Stimulated activated CD8-positive, alpha-beta memory T cell treated with anti-CD3 and anti-CD28 coated beads, Interleukin-12 subunit alpha, Interleukin-12 subunit beta, amount 100 ng/mL, for 4 hours (primary cell): ENCODE results near the gene SLC28A1.
"Not testable (repeated sequence)": the region's sequence is repeated elsewhere in the genome, so short reads cannot be mapped to it uniquely, and the experiment has no call there.

Source experiments
- DNase-seq: peaks from one replicate; pipeline ENCODE4 v3.0.0-alpha.2; 2020; ENCODE audit warnings: low read depth

The SLC28A1 gene, protein sequence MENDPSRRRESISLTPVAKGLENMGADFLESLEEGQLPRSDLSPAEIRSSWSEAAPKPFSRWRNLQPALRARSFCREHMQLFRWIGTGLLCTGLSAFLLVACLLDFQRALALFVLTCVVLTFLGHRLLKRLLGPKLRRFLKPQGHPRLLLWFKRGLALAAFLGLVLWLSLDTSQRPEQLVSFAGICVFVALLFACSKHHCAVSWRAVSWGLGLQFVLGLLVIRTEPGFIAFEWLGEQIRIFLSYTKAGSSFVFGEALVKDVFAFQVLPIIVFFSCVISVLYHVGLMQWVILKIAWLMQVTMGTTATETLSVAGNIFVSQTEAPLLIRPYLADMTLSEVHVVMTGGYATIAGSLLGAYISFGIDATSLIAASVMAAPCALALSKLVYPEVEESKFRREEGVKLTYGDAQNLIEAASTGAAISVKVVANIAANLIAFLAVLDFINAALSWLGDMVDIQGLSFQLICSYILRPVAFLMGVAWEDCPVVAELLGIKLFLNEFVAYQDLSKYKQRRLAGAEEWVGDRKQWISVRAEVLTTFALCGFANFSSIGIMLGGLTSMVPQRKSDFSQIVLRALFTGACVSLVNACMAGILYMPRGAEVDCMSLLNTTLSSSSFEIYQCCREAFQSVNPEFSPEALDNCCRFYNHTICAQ

DNA sequence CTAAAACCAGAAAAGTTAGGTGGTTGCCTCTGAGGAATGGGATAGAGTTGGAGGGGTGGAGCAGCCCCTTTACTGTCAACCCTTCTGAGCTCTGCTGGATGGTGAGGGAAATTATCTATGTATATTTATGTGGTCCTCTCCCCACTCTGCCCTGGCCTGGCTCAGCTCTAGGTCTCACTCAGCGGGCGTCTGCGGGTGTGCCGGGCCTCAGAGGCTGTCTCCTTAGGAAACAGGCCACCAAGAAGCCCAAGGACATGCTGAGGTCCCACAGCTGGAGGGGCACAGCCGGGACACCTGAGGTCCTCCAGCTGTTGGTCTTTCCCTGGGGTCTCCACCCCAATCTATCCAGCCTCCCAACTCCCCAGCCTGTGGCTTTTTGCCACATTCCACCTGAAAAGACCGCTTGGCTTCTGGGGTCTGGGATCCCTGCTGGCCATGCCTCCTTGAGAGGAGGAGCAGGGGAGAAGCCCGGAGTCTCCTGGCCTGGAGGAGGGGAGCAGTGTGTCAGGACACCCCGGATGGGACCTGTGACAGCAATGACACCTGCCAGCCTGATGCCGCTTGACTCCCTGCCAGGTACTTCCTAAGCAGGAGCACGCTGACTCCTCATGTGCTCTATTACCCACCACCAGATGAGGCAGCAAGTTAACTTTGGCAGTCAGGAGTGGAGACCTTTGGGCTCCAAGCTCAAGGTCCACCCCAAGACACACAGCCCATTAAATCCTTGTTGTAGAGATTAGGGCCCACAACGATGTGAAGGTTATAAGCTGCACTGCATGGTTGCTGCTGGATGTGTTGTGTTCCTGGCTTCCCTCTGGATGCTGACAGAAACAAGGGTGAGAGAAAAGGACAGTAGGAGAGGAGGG is at the start of gene SLC28A1:
TSS of gene SLC28A1 (plus strand) at position 747 of the 866 bp plus-strand sequence. CDS start 3,099 bp downstream, outside the sequence.
- DNase-seq, result no peak

DNA sequence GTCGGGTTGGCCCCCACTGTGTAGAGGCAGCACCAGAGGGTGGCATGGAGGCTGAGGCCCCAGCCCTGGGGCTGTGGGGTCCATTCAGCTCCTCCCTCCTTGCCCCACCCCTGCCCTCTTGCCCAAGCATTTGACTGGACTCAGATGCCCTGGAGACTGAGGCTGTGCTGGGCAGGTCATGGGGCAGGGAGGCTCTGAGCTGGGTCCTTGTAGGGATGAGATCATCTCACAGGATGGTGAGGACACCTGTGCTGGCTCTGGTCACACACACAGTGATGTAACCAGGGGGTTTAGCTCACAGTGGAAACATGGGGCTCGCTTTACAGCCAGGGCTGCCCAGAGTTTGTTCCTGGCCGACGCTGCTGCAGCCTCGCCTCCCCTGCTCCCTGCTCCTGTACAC is 49.5 kb upstream of the SLC28A1 start:
- DNase-seq, result no peak

DNA sequence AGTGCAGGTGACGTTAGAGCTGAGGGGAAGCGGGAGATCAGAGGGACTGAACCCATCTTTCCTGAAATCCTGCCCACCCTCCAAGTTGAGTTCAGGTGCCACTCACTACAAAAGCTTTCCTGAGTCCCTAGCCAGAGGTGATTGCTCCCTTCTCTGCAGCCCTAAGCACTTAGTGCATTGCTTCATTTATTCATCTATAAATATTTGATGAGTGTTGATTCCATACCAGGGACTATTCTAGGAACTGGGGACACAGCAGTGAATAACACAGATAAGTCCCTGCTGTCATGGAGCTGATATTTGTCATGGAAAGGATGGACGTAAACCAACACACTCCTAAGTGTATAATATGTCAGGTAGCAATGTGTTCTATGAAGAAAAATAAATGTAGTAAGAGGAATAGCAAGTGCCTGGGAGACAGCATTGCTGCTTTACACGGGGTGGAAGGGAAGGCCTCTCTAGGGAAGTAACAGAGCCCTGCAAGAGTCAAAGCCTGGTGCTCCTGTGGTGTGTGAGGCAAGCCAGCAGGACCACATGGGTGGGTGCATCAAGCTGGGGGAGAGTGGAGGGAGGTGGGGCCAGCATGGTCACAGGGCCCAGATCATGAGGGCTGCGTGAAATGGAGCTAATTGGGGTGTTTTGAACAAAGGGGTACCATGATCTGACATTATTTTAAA is 48.7 kb upstream of the SLC28A1 start:
- no peak for DNase-seq

DNA sequence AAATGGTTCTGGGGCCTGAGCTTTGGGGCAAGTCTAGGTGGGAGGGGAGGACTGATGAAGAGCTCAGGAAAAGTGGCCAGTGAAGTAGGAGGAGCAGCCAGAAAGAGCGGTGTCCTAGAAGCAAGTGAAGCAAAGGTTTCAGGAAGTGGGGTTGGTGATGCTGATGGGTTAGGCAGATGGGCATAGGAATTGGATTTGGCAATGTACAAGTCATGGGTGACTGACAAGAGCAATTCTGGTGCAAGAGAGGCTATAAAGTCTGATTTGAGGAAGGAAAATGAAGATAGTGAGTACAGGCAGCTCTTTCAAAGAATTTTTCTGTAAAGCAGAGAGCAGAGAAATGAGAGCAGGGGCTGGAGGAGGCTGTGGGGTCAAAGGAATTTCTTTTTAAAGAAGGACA is 47.6 kb upstream of the SLC28A1 start:
- no peak for DNase-seq

DNA sequence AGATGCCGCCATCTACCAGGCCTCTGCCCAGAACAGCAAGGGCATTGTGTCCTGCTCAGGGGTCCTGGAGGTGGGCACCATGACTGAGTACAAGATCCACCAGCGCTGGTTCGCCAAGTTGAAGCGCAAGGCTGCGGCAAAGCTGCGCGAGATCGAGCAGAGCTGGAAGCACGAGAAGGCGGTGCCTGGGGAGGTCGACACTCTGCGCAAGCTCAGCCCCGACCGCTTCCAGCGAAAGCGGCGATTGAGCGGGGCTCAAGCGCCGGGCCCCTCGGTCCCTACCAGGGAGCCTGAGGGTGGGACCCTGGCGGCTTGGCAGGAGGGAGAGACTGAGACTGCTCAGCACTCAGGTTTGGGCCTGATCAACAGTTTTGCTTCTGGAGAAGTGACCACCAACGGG is 44.7 kb upstream of the SLC28A1 start:
- DNase-seq, result no peak

DNA sequence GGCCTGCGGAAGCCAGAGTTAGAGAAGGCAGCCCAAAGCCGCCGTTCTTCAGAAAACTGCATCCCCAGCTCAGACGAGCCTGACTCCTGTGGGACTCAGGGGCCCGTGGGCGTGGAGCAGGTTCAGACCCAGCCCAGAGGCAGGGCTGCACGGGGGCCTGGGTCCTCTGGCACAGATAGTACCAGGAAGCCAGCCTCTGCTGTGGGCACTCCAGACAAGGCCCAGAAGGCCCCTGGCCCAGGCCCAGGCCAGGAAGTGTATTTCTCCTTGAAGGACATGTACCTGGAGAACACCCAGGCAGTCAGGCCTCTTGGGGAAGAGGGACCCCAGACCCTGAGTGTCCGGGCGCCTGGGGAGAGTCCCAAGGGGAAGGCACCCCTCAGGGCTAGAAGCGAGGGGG is 44.2 kb upstream of the SLC28A1 start:
- DNase-seq, result no peak

DNA sequence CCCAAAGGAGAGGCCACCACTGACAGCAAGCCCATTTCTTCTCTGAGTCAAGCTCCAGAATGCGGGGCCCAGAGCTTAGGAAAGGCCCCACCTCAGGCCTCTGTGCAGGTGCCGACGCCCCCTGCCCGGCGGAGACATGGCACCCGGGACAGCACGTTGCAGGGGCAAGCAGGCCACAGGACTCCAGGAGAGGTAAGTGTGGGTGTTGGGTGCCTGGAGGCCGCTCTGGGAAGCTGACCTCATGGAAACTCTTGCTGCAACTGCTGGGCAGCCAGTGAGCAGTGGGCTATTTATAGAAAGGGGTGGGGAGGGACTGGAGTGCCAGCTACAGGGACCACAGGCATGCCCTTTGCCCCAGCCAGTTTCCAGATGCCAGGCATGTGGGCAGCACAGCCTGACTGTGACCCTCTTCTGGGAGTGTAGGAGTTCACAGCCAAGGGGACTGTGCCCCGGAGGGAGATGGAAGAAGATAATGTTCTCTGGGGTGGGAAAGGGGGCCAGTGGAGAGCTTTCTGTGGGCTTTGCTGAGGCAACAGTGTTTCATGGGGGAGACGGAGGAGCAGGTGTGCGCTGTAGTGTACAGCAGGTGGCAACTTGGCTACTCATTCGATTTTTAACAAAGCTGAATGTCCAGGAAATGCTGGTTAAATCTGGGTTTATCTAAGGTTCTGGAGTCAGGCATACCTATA is 43.6 kb upstream of the SLC28A1 start:
- DNase-seq, result no peak

DNA sequence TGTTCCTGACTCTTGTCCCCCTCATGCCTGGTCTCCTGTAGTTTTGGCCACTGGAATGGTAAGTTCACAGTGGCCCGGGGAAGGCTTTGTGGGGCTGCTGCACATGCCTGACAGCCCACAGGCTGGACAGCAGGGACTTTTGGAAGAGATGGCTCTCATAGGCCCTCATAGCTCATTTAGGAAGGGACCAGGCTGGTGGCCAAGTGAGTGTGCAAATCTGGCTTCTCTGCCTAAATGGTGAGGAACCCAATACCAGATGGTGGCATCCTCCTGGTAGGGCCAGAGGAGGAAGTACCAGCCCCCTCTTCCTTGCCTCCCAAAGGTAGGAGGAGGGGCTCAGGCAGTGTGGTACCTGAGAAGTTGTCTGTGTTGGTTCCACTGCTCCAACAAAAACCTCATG is 41.7 kb upstream of the SLC28A1 start:
- DNase-seq, result no peak

DNA sequence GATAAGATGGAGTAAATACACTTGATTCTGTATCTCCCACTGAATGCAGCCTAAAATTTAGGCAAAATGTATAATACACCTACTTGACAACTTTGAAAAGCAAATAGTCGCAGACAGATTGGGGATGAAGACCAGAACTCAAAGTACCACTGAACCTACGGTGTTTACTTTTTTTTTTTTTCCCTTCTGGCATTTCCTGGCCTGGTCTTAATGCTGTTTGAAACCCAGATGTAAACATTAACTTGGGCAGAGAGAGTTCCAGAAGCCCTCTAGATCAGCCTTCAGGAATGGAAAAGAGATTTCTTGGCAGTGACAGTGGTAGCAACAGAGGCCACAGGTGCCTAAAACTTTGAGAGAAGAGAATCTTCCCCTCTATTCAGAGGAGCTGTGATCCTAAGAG is 39.5 kb upstream of the SLC28A1 start:
- DNase-seq, result no peak

DNA sequence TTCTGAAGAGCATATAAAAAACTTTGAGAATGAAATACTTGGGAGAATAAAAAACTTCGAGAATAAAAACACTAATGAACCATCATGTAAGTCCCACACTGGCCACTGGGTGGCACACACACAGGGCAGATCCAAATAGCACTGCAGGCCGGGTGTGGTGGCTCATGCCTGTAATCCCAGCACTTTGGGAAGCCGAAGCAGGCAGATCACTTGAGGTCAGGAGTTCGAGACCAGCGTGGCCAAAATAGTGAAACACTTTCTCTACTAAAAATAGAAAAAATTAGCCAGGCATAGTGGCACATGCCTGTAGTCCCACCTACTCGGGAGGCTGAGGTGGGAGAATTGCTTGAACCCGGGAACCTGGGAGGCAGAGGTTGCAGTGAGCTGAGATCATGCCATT is 38.8 kb upstream of the SLC28A1 start:
- not testable (repeated sequence) for DNase-seq

DNA sequence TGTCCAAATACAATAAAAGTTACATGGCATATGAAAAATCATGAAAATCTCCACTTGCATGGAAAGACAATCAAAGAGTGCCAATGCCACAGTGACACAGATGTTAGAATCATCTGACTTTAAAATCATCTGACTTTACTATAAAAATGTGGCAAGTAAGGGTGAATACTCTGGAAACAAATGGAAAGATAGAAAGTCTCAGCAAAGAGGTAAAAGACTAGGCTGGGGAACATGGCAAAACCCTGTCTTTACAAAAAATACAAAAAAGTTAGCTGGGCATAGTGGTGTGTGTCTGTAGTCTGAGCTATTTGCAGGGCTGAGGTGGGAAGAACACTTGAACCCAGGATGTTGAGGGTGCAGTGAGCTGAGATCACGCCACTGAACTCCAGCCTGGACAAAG is 38.2 kb upstream of the SLC28A1 start:
- DNase-seq, result no peak

DNA sequence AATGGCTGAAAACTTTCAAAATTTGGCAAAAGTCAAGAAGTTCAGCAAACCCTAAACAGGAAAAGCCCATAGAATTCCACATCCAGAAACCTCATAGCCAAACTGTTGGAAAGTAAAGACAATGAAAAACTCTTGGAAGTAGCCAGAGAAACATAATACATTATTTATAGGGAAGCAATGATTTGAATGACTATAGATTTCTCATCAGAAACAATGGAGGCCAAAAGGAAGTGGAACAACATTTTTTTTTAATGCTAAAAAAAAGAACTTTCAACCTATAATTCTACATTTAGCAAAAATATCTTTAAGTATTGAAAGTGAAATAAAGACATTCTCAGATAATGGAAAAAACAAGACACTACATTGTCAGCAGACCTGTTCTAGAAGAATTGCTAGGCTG is 37.1 kb upstream of the SLC28A1 start:
- DNase-seq, result no peak

DNA sequence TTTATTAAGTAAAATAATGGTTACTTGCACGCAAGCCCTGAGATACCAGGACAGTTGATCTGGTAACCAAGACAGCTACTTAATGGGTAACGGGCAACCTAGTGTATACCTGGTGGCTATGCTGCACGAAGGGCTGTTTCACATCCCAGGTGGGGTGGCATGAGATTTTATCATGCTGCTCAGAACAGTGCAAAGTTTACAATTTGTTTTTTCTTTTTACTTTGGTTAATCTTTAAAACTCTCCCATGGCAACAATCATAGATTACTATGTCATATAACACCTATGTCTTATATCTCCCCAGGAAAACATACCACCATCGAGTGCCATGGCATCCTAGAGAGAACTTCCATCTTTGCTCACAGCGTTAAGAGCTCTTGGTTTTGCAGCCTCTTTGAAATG is 32.2 kb upstream of the SLC28A1 start:
- DNase-seq, result no peak

DNA sequence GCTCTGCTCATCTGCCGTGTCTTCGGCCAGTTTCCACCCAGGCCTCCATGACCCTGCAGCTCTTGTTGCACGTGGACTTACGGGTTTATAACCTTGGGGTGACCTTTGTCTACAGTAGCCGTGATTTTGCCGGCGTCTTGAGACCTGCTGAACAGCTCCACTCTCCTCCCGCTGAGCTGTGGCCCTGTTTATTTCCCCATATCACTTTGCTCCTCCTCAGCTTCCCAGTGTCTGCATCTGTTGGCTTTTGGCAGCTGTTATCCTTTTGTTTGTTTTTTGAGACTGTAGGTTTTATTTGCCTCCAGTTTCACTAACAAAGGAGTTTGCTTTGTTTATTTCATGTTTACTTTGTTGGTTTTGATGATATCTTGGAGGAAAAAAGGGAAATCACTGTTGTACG is 29.3 kb upstream of the SLC28A1 start:
- no peak for DNase-seq

DNA sequence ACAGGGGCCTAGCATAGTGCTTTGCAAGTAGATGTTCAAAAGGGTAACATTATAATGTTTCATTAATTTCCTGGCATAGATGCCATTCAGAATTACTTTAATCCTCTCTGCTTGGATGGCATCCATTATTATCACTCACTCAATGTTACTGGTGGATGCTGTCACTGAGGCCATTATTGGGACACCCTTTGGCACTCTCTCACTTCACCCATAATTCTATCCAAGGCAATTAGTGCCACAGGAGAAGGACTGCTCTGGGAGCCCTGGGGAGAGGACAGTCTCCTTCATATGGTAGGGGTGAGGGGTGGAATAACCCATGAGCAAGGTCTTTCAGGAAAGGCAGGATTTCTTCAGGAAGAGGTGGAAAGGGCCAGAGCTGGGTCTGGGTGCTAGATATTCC is 28.7 kb upstream of the SLC28A1 start:
- DNase-seq, result no peak

DNA sequence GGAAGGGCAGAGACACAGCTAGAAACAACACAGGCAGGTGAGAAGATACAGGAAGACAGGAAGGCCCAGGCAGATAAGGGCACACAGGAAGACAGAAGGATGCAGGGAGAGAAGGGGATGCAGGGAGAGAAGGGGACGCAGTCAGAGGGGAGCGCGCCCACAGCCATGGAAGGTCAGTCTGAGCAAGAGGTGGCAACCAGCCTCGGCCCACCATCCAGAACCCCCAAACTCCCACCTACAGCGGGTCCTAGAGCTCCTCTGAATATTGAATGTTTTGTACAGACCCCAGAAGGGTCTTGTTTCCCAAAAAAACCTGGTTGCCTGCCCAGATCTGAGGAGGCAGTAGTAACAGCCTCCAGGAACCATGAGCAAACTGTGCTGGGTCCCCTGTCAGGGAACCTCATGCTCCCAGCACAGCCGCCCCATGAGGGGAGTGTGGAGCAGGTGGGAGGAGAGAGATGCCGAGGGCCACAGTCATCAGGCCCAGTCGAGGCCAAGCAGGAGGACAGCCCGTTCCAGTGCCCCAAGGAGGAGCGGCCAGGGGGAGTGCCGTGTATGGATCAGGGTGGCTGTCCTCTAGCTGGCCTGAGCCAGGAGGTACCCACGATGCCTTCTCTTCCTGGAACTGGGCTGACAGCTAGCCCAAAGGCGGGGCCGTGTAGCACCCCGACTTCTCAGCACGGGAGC is 27.6 kb upstream of the SLC28A1 start:
- no peak for DNase-seq

DNA sequence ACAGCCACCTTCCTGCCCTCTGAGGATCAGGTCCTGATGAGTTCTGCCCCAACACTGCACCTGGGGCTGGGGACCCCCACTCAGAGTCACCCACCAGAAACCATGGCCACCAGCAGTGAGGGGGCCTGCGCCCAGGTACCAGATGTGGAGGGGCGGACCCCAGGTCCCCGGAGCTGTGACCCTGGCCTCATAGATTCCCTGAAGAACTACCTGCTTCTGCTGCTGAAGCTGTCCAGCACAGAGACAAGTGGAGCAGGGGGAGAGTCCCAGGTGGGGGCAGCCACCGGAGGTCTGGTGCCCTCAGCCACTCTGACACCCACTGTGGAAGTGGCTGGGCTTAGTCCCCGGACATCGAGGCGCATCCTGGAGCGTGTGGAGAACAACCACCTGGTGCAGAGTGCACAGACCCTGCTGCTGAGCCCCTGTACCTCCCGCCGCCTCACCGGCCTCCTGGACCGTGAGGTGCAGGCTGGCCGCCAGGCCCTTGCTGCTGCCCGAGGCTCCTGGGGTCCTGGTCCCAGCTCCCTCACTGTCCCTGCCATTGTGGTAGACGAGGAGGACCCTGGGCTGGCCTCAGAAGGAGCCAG is 27.0 kb upstream of the SLC28A1 start:
- no peak for DNase-seq

DNA sequence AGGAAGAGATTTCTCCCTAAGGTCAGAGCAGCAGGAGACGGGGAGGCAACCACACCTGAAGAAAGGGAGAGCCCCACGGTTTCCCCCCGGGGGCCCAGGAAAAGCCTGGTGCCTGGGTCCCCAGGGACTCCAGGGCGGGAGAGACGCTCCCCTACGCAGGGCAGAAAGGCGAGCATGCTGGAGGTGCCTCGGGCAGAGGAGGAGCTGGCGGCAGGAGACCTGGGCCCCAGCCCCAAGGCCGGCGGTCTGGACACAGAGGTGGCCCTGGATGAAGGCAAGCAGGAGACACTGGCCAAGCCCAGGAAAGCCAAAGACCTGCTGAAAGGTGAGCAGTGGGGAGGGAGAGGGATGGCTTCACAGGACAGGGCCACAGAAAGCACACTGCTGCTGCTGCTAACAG is 26.2 kb upstream of the SLC28A1 start:
- no peak for DNase-seq

DNA sequence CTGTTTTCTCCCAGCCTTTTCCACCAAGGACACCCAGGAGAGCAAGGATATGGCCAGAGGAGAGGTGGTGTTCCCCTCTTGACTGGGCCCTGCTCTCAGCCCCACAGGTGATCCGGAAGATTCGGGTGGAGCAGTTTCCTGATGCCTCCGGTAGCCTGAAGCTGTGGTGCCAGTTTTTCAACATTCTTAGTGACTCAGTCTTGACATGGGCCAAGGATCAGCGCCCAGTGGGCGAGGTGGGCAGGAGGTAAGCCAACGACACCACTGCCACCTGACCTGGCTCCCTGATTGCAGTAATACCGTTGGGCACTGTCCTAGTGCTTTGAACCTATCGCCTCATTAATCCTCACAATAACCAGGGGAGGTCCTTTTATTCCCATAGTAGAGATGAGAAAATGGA is 25.3 kb upstream of the SLC28A1 start:
- no peak for DNase-seq

DNA sequence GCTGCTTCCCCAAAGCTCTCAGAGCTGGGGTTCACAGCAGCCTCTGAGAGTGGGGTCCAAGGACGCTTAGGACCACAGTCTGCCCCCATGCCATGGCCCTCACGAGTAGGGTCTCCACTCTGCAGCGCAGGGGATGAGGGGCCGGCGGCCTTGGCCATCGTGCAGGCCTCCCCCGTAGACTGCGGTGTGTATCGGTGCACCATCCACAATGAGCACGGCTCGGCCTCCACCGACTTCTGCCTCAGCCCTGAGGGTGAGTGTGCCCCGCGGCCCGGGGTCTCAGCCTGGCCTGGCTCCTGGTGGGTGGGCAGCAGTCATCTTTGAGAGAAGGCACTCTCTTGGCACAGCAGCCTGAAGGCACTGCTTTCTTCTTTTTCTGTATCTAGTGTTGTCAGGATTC is 24.8 kb upstream of the SLC28A1 start:
- no peak for DNase-seq

DNA sequence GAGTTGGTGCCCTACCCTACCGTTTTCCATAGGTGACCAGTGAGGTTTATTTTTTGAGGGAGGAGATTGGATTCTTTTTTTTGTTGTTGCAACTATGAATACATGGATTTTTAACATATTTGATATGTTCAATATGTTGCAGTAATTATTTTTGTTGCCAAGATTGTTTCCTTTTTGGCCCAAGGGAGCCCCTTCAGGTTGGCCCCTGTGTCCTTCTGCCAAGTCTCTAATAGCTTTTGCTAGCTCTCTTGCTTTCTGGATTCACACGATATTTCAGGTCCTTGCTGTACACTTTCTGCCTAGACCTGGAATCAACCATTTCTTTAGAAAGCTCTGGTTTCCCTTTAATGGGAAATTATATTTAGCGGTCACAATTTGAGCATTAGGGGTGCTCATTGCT is 22.7 kb upstream of the SLC28A1 start:
- no peak for DNase-seq
